AG04450 (cell line): Measurements from ENCODE around the gene EPHA6. TPM values are rescaled to one million over a fixed set of nuclear protein-coding genes. Genes with fewer than 3 reads are reported as not detected.
A peak's percentile ranks its signal among the peaks of the same experiment; 100 is the strongest.

Source experiments
- CTCF ChIA-PET: fragments of 300-600, 350-600 bp; formaldehyde crosslinking; extraction: SDS; loops from one replicate; lab custom pipeline; 2022; ENCODE audit warnings: antibody characterized with exemption, inconsistent platforms; lab: Charles Lee
- POLR2A ChIA-PET: fragments of 350-600 bp; formaldehyde crosslinking; extraction: SDS; loops from one replicate; lab custom pipeline; 2021; ENCODE audit warnings: antibody characterized with exemption, inconsistent platforms; lab: Yijun Ruan, JAX
- DNase-seq: peaks from one replicate; pipeline ENCODE4 v3.0.0-alpha.2; 2011; ENCODE audit warnings: low read depth, low spot score
- H3K27ac ChIP-seq: one replicate; pipeline ENCODE4 v1.5.1; 2012; ENCODE audit warnings: low read depth, low read length, control low read depth
- H3K27me3 ChIP-seq: one replicate; pipeline ENCODE4 v1.6.0; 2012; ENCODE audit warnings: low read length; ENCODE audit not compliant: control insufficient read depth, insufficient read depth
- H3K4me3 ChIP-seq: 2 replicates; pipeline ENCODE4 v1.5.1; 2011; ENCODE audit warnings: mild to moderate bottlenecking, low read depth, low read length, control low read depth
- H3K9me3 ChIP-seq: 2 replicates; pipeline ENCODE4 v1.5.1; 2012; ENCODE audit warnings: low read length; ENCODE audit not compliant: control insufficient read depth, insufficient read depth
- CTCF ChIP-seq: IDR thresholded peaks from 2 replicates; pipeline ENCODE4 v1.5.1; 2011; ENCODE audit warnings: low read depth, low read length, control low read depth, inconsistent platforms
- polyA plus RNA-seq: library from polyadenylated mRNA; depleted of rRNA; stranded (reverse); fragments of >200 nt; gene quantifications from 2 replicates; pipeline ENCODE4 v1.2.3, GENCODE V29; 2011

EPHA6 gene
- polyA plus RNA-seq, 1 experiment = not detected

- DNase-seq = no peak
- H3K9me3 ChIP-seq = no peaks in the 10 kb centered on the region
- ChIA-PET CTCF (interaction anchor here (0.6 kb wide), 1 partner anchor 792 kb away, joined by 3 read pairs; no protein-coding TSS in a partner anchor), POLR2A (no interaction called here)
- TF ChIP-seq CTCF = no peak
- H3K4me3 ChIP-seq = no peak overlapping the region
- H3K27ac ChIP-seq = no peak overlapping the region
- no peaks in the 10 kb centered on the region for H3K27me3 ChIP-seq
Observed at GRCh38 chr3:97772926-97773325, 958.5 kb downstream of the EPHA6 start.

- Histone ChIP-seq H3K27me3 (no peaks in the 10 kb centered on the region), H3K27ac (no peak overlapping the region), H3K4me3 (no peak overlapping the region), H3K9me3 (no peaks in the 10 kb centered on the region)
- ChIA-PET CTCF (interaction anchor here (0.7 kb wide), 1 partner anchor 9 kb away, joined by 3 read pairs; no protein-coding TSS in a partner anchor), POLR2A (no interaction called here)
- no peak for TF ChIP-seq CTCF
- no peak for DNase-seq
Observed at GRCh38 chr3:97778152-97778551, 963.8 kb downstream of the EPHA6 start.

- Histone ChIP-seq H3K27me3 (no peaks in the 10 kb centered on the region), H3K9me3 (no peaks in the 10 kb centered on the region), H3K27ac (no peak overlapping the region), H3K4me3 (no peak overlapping the region)
- POLR2A ChIA-PET = no interaction called here
- CTCF ChIA-PET = interaction anchor here (0.6 to 8.6 kb wide), 9 partner anchors 11 to 246 kb away, joined by 3 to 181 read pairs (median 5); no protein-coding TSS in a partner anchor
- DNase-seq = peak; percentile 20
- peak; percentile 79 for TF ChIP-seq CTCF
Observed at GRCh38 chr3:97793420-97794019, 979.1 kb downstream of the EPHA6 start.

- no peak for DNase-seq
- no peaks in the 10 kb centered on the region for H3K9me3 ChIP-seq
- ChIA-PET POLR2A (no interaction called here), CTCF (interaction anchor here (0.7 to 8.6 kb wide), 2 partner anchors 26 to 228 kb away, joined by 4 to 181 read pairs; partner anchors contain the start of gene CRYBG3)
- H3K27ac ChIP-seq = no peak overlapping the region
- no peak for TF ChIP-seq CTCF
- no peaks in the 10 kb centered on the region for H3K27me3 ChIP-seq
- H3K4me3 ChIP-seq = no peak overlapping the region
Observed at GRCh38 chr3:97795951-97796350, 981.6 kb downstream of the EPHA6 start.
